Frontal cortex (tissue), 4 donors: ENCODE measurements around the gene SOX11. TPM values are rescaled to one million over a fixed set of nuclear protein-coding genes. Genes with fewer than 3 reads are reported as not detected.

Experiments used
- DNase-seq, 2 donors: peaks; one replicate each; pipeline ENCODE4 v3.0.0; 2012; ENCODE audit warnings: low spot score in 2 of 2
- FAIRE-seq: peaks from 2 replicates; lab custom pipeline; 2012; peaks lifted over from hg19 to GRCh38; lab: Jason Lieb, UNC
- total RNA-seq: library from RNA; depleted of rRNA; stranded (reverse); fragments of >200 nt; gene quantifications from one replicate; pipeline ENCODE4 v1.2.3, GENCODE V29; 2014
- donor health status: control.
- donor health status: control.
- donor health status: control.

SOX11 gene
- total RNA-seq, 1 donor from 2014 or later: 345 TPM

DNA sequence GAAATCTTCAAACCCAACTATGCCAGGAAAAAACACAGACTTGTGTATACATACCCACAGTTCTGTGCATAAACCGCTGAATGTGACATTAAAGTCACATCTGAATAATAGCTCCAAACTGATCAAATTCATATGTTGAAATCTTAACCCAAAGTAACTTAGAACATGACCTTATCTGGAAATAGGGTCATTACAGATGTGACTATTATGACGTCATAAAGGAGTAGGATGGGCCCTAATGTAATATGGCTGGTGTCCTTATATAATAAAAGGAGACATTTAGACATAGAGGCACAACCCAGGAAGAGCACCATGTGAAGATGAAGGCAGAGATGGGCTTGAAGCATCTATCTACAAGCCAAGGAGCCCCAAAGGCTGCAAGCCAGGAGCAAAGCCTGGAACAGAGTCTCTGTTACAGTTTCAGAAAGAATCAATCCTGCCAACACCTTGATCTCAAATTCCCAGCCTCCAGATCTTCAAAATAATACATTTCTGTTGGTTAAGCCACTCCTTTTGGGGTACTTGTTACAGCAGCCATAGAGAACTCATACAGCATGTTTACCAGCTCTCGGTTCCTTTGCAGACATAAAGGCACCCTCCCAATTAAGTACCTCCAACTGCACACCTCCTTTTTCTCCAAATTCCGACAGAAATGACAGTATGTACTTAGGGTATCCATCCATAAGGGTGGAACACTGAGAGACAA lies 27.6 kb downstream of the SOX11 start:
- DNase-seq (no peak), FAIRE-seq (no peak)

DNA sequence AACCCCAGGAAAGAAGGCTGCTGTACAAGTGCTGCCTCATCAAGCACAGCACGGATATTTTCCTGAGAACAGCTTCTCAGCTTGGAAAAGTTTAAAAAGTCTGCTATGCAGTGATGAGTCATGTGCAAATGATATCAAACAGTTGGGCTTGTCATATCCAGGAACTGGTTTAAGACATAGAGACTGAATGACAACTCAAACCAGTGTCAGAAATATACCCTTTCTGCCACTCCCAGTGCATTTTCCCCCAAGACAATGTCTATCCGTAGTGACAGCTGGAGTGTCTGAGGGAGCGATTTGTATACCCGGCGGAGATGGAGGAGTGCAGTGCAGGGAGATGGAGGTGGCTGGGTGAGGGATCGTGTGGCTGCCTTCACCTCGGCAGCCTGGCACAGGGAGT lies 28.2 kb downstream of the SOX11 start:
- FAIRE-seq (no peak), DNase-seq (no peak)

DNA sequence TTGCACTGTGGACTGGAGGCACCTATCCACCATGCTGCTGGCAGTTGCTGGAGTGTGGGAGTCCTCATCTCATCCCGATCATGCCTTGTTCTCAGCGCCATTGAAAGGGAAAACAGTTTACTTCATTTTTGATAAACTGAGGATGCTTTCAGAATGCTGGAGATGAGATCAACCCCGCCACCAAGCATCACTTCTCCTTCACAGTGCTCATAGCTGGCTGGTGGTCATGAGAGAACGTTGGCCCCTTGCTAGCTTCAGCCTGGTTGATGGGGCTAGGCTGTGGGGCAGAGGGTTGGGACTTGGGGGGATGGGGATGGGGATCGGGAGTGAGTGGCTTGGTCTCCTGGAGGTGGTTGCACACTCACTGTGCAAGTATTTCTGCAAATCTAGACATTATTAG lies 30.1 kb downstream of the SOX11 start:
- no peak for FAIRE-seq
- no peak for DNase-seq

DNA sequence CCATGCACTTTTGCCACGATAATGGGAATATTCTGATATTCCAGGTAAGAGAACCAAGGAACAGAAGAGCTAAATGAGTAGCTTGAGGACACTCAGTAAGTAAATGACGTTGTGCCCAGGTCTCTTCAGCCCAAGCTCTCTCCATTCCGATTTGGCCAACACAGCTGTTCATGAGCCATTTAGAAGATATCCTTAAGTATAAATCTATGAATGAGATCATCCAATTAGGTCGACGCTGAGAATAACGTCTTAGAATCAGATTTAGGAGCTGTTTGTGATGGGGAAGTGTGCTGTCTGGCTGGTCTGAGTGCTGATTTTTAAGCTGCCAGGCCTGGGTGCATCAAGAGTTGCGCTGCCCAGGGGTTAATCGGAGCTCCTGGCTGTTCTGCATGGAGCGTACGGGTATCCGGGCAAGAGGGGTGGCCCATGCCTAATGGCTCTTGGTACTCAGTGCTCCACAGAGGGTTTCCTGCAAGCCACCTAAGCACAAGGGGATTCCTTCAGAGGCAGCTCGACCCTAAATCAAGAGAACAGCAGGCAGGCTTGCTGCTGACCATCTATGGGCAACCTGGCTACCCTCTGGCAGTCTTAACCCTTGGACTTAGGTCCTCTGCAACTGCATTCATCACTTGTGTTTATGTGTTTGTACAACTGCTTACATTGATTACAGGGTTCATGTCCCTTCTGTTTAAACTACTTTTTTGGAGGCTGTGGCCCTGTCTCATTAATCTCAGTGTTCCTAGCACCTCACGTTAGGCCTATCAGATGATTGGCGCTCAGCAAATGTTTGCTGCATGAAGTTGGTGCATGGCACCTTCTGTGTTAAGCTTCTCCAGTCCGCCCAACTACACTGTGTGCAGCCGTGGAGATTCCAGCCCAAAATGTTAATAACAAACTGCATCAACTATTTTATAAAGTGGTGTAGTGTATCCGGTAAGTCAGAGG lies 31.9 kb downstream of the SOX11 start:
- FAIRE-seq (no peak), DNase-seq (no peak)

DNA sequence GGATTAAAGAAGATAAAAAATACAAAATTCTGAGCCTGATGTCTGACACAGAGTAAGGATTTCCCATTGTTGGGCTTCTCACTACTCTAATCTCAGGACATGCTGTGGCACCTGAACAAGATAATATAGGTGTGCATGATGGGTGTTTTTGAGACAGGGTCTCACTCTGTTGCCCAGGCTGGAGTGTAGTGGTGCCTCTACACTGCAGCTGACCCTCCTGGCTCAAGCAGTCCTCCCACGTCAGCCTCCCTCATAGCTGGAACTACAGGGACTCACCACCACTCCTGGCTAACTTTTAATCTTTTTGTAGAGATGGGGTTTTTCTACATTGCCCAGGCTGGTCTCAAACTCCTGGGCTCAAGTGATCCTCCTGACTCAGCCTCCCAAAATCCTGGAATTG lies 32.9 kb downstream of the SOX11 start:
- FAIRE-seq (no peak), DNase-seq (no peak)

DNA sequence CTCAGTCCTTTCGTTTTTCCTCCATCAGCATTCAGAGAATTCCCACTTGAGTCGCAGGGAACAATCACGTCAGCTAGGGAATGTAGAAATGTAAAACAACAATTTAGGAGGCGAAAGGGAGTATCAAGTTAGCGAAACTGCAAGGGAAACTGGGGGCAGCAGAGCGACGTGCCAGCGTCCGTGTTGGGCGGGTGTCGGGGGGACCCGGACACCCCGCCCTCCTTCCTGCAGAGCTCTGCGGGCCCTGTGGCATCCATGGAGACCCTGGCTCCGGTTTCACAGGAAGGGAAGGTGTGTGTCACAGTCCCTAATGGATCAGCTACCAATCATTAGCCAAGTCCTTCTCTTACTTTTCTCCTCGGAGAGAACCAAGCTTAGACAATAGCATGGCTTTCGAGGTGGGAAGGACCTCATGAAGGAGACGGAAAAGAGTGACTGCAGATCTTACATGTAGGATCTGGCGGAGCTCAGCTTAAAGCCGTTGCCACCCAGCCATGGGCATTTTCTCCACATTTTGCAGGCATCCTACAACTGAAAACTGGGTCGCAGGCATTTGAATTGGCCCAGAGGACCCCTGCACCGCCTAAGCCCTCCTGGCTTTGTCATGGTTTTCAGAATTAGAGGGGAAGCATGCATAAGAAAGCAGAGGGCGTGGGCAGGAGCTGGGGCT lies 33.7 kb downstream of the SOX11 start:
- DNase-seq: no peak
- no peak for FAIRE-seq

DNA sequence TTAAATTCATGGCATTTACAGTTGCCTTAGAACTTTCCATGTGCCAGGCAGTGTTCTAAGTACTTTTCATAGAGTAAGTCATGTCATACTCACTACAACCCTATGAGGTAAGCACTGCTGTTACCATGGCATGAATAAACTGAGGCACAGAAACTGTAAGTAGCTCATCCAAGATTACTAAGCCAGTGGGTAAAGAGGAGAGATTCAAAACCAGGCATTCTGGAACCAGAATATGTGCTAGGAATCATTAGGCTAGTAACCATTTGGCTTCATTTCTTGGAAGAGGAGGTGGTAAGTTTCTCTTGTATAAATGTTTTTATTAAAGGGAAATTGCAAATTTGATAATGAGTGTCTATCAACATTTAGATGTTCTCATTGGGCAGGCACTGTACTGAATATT lies 35.1 kb downstream of the SOX11 start:
- no peak for FAIRE-seq
- DNase-seq: no peak

DNA sequence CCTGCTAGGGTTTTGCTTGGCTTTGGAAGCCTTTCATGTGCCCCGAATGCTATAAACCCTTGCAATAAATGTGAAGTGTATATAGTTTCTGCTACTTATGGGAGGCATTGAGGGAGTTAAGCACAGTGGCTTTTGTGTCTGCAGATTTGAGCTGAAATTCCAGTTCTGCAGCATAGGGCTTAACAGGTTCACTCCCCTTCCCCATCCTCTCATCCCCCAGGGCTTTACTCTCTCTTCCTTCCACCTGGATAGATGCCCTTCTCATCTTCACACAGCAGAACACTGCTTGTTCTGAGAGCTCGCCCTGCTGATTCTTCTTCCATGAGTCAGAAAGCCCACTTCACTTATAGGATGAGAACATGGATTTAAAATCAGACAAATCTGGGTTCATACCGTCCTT lies 37.2 kb downstream of the SOX11 start:
- DNase-seq (no peak), FAIRE-seq (no peak)

DNA sequence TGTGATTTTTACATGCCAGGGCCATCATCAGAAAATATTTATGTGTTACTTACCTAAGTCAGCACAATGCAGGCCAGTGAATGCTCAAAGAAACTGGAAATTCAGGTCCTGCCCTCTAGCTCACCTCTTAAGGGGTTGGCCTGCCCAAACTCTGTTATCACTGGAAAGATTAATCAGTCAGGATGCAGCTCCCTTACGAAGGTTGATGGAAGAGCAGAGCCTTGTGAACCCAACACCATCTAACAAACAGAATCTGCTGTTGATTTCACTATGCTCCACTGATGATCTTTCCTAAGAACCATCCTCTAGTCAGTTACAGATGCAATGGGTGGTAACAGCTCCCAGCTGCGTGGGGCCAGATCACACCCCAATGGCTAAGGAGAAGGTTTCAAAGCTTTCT lies 38.2 kb downstream of the SOX11 start:
- FAIRE-seq (no peak), DNase-seq (no peak)

DNA sequence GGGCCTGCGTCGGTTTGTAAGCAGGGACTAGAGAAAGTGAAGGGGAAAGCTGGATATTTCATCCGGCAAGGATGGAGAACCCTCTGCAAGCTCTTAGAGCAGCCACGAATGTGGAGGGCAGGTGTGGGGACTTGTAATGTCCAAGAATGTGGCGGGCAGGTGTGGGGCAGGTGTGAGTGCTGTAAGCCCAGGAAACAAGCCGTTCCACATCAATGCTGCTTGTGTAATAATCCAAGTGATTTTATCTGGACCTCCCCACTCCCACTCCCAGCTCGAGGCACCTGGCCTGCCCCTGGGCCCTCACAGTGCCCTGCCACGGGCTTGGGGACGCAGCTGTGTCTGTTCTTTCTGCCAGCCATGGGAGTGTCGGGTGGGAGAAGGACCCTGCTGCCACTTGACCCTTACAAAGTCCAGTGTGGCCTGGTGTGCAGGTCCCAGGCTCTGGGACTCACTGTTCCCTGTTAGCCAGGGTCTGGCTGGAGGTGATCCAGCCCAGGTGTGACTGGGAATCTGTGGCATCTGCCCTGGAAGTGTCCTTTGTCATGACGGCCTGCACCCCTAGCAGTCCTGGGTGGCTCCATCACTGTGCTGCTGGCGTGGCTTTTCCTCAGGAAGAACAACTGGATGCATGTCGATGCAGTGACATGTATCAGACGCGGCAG lies 42.8 kb downstream of the SOX11 start:
- DNase-seq (no peak), FAIRE-seq (no peak)

DNA sequence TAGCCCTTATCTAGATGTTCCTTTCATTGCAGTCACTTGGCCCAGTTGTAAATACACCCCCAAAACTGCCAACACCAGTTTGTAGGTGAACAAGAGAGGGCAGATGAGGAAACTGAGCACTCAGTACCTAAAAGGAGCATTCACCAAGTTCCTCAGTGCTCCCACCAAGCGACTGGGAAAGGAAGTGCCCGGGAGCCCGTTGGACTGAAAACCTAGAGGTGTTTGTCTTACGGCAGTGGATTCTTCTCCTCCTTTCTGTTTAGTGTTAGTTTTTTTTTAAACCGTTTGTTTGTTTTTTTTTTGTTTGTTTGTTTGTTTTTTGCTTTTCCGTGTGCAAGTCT lies 43.3 kb downstream of the SOX11 start:
- DNase-seq (no peak), FAIRE-seq (no peak)

DNA sequence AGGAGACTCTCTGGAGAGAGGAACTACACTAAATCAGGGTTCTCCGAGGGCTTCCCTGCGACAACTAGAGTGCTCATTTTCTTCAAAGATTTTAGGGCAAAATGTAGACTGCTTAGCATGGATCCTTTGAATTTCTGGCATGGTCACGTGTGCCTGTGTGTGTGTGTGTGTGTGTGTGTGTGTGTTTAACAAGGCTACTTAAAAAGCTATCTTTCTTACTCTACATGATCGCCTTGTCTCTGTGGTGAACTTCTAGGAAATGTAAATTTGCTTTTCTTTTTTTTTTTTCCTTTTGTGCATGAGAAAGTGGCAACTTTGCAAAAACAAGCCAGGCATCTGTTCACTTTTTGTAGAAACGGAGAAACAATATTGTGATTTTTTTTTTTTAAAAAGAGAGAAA lies 43.9 kb downstream of the SOX11 start:
- no peak for DNase-seq
- no peak for FAIRE-seq

DNA sequence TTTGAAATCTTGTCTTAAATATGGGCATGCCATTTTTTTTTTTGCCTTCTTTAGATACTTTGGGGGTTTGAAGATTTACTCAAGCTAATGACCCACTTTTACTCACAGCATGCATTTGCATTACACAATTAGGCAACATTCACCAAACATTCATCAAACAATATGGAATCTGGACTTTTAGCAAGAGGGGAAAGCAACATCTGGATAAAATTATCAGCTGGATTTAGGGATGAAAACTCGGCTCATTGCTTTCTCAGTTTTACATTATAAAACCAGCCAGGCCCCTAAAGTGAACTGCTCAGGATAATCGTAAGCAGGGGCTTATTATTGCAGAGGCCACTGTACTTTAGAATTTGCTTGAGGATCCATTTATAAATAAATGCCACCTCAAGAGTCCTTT lies 44.7 kb downstream of the SOX11 start:
- DNase-seq: no peak
- FAIRE-seq: no peak

DNA sequence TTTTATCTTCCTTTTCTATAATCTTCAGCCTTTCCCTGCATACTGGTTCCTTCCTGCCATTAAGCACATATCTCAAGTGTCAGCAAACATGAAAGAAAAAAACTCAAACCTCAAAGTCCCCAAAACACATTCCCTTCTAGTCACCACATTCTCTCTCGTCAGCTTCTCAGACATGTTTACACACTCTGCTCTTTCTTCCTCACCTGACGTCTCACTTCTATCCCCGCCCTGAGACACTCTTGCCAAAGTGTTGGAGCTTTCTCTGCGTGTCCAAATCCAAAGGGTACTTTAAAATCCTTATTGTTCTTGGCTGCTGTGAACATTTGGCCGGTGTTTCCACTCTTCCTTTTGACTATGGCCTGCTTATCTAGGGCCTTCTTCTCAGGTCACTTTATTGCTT lies 47.9 kb downstream of the SOX11 start:
- DNase-seq (no peak), FAIRE-seq (no peak)

DNA sequence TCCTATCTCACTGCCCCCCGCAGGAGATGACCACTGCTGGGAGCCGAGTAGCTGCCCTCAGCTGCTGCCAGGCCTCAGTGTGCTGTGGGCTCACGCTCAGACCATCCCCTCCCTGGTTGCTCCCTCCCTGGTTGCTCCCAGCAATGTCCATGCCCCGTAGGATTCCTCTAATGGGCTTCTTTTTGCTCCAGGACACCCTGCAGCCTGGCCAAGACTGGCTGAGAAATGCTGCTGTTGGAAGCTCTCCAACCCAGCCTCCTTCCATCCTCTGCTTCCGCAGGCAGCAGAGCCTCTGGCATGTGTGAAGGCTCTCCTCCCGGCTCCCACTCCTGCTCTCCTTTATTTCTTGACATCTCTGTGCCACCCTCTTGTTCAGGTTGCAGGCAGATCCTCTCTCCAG lies 48.6 kb downstream of the SOX11 start:
- FAIRE-seq: no peak
- DNase-seq: no peak

DNA sequence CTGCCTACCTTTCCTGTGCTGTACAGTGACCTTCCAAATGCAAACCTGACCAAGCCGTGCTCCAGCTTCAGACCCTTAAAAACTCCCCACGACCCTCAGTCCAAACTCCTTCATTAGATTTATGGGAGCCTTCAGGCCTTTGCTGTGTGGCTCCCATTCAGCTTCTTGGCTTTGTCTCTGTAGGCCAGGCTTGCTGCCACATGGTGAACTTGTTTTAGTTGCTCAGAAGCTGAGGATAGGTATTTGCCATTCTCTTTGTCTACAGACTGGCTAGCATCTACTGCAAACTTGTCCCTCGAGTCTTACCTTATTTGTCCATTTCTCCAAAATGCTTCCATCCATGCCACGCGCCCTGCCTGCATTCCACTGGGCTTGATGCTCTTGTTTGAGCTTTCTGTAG lies 49.1 kb downstream of the SOX11 start:
- no peak for FAIRE-seq
- no peak for DNase-seq

DNA sequence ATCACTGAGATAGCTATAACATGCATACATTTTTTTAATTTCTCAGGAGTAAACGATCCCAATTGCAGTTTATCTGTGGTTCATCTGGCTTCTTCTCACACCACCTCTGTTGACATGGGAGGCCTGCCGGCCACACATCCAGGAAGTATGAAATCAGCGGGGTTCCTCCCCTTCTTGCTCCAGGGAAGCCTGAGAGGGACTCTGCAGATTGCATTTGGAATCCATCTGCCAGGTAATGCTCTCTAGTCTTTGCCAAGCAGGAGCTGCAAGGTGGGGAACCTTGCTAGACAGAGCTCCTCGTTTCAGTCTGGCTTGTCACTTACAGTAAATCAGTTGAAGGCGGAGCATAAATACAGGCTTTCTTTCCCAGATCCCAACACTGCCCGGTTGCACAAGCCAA lies 49.9 kb downstream of the SOX11 start:
- FAIRE-seq (no peak), DNase-seq (no peak)

DNA sequence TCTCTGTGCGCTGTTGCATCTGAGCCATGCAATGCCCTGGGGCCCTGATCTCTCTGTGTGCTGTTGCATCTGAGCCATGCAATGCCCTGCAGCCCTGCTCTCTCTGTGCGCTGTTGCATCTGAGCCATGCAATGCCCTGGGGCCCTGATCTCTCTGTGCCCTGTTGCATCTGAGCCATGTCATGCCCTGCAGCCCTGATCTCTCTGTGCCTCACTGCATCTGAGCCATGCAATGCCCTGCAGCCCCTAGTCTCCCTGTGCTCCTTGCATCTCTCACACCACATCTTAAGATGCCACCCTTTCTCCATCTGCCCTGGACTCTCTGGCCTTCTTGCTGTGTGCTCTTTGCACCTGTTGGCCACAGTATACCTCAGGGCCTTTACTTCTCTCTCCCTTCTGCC lies 56.2 kb downstream of the SOX11 start:
- DNase-seq (no peak), FAIRE-seq (no peak)

DNA sequence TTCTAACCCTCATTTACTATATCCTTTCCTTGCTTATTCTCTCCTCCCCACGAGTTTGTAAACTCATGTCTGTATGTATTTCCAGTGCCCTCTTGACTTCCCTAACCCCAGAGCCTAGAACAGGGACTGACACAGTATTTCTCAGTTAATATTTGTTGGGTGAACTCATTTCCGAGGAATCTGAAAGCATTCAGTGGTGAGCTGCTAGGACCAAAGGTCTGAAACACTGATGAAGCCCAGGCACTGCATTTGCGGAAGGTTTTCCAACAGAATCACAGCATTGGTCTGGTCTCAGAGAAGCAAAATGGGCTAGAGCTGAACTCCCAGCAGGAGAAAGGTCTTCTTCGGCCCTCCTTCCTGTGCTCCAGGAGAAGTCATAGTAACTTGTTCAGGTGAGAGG lies 56.8 kb downstream of the SOX11 start:
- FAIRE-seq (no peak), DNase-seq (no peak)

DNA sequence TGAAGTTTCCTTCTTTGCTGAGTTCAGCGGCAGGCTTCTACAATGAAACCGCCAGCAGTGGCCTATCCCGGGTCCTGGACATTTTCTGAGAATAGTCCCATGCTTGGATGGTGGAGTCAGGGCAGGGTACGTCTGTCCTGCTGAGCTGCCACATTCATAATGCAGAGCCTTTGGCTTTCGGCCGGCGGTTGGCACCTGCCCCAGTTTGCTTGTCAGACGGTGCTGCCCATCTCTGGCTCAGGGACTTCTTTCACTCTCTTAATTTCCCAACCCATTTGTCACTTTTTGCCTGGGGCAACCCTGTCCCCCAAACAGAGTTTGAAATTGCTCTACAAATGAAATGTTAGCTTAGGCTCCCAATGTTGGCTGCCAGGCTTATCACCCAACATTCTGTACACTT lies 57.2 kb downstream of the SOX11 start:
- FAIRE-seq (no peak), DNase-seq (no peak)
